ENCODE data around the gene MLN. TPM values are rescaled to one million over a fixed set of nuclear protein-coding genes. Genes with fewer than 3 reads are reported as not detected.

Gene MLN
- total and polyA plus RNA-seq, 8 donors: not detected

GRCh38 chr6:33746651-33747100 lies 57.1 kb downstream of the MLN start, which contains the start of gene IP6K3:
Gene IP6K3, minus strand, starts transcription at chr6:33746905. Its CDS starts 11,429 bp downstream, at chr6:33735476.
- Histone ChIP-seq H3K4me3 (peak within 1 kb of the TSS in 3 of 4 donors; percentile 16 to 32 (median 22)), H3K27me3 (peaks cover 0 to 16% (median 0%) of the 10 kb centered on the region in 3 donors), H3K27ac (peak within 1 kb of the TSS in 4 of 5 donors; percentile 40 to 67 (median 60)), H3K36me3 (no peaks in the 10 kb centered on the region), H3K4me1 (peaks cover 0 to 26% (median 6%) of the 10 kb centered on the region in 4 donors), H3K9me3 (no peaks in the 10 kb centered on the region)
- intact Hi-C loops (cut with DNase I; ENCODE audit: low total_unique reads): no loop called here
- DNase-seq: no peak
- TF ChIP-seq POLR2AphosphoS5 (IDR thresholded peaks at IDR 0.05) (peak in 2 of 3 donors; percentile 8 to 30), POLR2A (IDR thresholded peaks at IDR 0.05) (no peak), EP300 (IDR thresholded peaks at IDR 0.05) (no peak), CTCF (IDR thresholded peaks at IDR 0.05) (no peak)
- 40 to 62% (median 55%) methylated on average over 5 to 10 of the region's 10 CpGs for WGBS, 5 donors

GRCh38 chr6:33746036-33746600 lies 57.7 kb downstream of the MLN start:
- Histone ChIP-seq H3K4me1 (peaks cover 0 to 23% (median 6%) of the 10 kb centered on the region in 4 donors), H3K27ac (peak overlapping the region in 4 of 5 donors; percentile 40 to 67 (median 60)), H3K4me3 (peak overlapping the region in 3 of 4 donors; percentile 16 to 32 (median 22)), H3K36me3 (no peaks in the 10 kb centered on the region), H3K27me3 (peaks cover 0 to 16% (median 0%) of the 10 kb centered on the region in 3 donors), H3K9me3 (no peaks in the 10 kb centered on the region)
- WGBS, 5 donors: 35 to 51% (median 46%) methylated on average over 11 to 14 of the region's 14 CpGs
- intact Hi-C loops (cut with DNase I; ENCODE audit: low total_unique reads): no loop called here
- TF ChIP-seq CTCF (IDR thresholded peaks at IDR 0.05) (no peak), EP300 (IDR thresholded peaks at IDR 0.05) (peak; percentile 84), POLR2AphosphoS5 (IDR thresholded peaks at IDR 0.05) (peak in 2 of 3 donors; percentile 6 to 18), POLR2A (IDR thresholded peaks at IDR 0.05) (no peak)
- peak in 1 of 2 donors; percentile 60 for DNase-seq

- Histone ChIP-seq H3K4me3 (peak overlapping the region in 3 of 4 donors; percentile 16 to 32 (median 22)), H3K9me3 (no peaks in the 10 kb centered on the region), H3K36me3 (no peaks in the 10 kb centered on the region), H3K27ac (peak overlapping the region in 4 of 5 donors; percentile 40 to 67 (median 60)), H3K27me3 (peaks cover 0 to 16% (median 0%) of the 10 kb centered on the region in 3 donors), H3K4me1 (peaks cover 0 to 29% (median 6%) of the 10 kb centered on the region in 4 donors)
- DNase-seq: no peak
- intact Hi-C loops (cut with DNase I; ENCODE audit: low total_unique reads): no loop called here
- 74 to 80% (median 78%) methylated on average over 7 of the region's 7 CpGs for WGBS, 5 donors
- TF ChIP-seq POLR2A (IDR thresholded peaks at IDR 0.05) (no peak), EP300 (IDR thresholded peaks at IDR 0.05) (no peak), CTCF (IDR thresholded peaks at IDR 0.05) (no peak)
These were observed 58.3 kb downstream of the MLN start for GRCh38 chr6:33745548-33745947.

GRCh38 chr6:33744895-33745546 lies 58.8 kb downstream of the MLN start:
- H3K36me3 ChIP-seq: no peaks in the 10 kb centered on the region
- H3K9me3 ChIP-seq: no peaks in the 10 kb centered on the region
- peak overlapping the region in 2 of 5 donors; percentile 40 to 58 for H3K27ac ChIP-seq
- H3K4me3 ChIP-seq: peak overlapping the region in 1 of 4 donors; percentile 6
- 64 to 75% (median 74%) methylated on average over 13 of the region's 13 CpGs for WGBS, 5 donors
- TF ChIP-seq EP300 (IDR thresholded peaks at IDR 0.05) (no peak), POLR2A (IDR thresholded peaks at IDR 0.05) (no peak), CTCF (IDR thresholded peaks at IDR 0.05) (no peak), POLR2AphosphoS5 (IDR thresholded peaks at IDR 0.05) (no peak)
- DNase-seq: no peak
- H3K27me3 ChIP-seq: peaks cover 0 to 16% (median 0%) of the 10 kb centered on the region in 3 donors
- H3K4me1 ChIP-seq: peaks cover 0 to 34% (median 6%) of the 10 kb centered on the region in 4 donors
- intact Hi-C loops (cut with DNase I; ENCODE audit: low total_unique reads): no loop called here
